Glomerular endothelial cell (primary cell): ENCODE data around the gene CAMTA2. TPM values are rescaled to one million over a fixed set of nuclear protein-coding genes. Genes with fewer than 3 reads are reported as not detected.

ENCODE experiments used
- DNase-seq: peaks from one replicate; pipeline ENCODE4 v3.0.0-alpha.2; 2011; ENCODE audit warnings: low read depth, low spot score; ENCODE audit errors: extremely low read depth
- total RNA-seq: library from RNA; depleted of rRNA; stranded (reverse); fragments of >200 nt; gene quantifications from 2 replicates; pipeline ENCODE4 v1.2.3, GENCODE V29; 2015

The CAMTA2 gene
- total RNA-seq, 1 donor from 2014 or later, result 35.1 TPM

- DNase-seq, result no peak
Observed at GRCh38 chr17:5000237-5000639, 12.8 kb upstream of the CAMTA2 start.

- no peak for DNase-seq
Observed at GRCh38 chr17:4999430-5000093, 12.1 kb upstream of the CAMTA2 start.

GRCh38 chr17:4998732-4999429 is 11.4 kb upstream of the CAMTA2 start:
- no peak for DNase-seq

- no peak for DNase-seq
Observed at GRCh38 chr17:4998027-4998731, 10.7 kb upstream of the CAMTA2 start.

- DNase-seq, result no peak
Observed at GRCh38 chr17:4997302-4998026, 10.0 kb upstream of the CAMTA2 start, which contains the start of the genes INCA1 and KIF1C. Gene INCA1 (minus strand): TSS chr17:4997522. CDS start chr17:4994437, 3,085 bp downstream. Gene KIF1C (plus strand): TSS chr17:4997950. CDS start chr17:5000247, 2,297 bp downstream.

GRCh38 chr17:4994081-4994595 is 6.7 kb upstream of the CAMTA2 start:
- no peak for DNase-seq

GRCh38 chr17:4987767-4988567 is 492 bp upstream of the CAMTA2 start:
- no peak for DNase-seq

GRCh38 chr17:4986403-4986802 is 1.1 kb downstream of the CAMTA2 start:
- no peak for DNase-seq

GRCh38 chr17:4982305-4982704 is 5.2 kb downstream of the CAMTA2 start:
- no peak for DNase-seq

GRCh38 chr17:4980644-4981216 is 6.7 kb downstream of the CAMTA2 start:
- no peak for DNase-seq

GRCh38 chr17:4978726-4979125 is 8.7 kb downstream of the CAMTA2 start:
- DNase-seq, result no peak

- no peak for DNase-seq
Observed at GRCh38 chr17:4974115-4974670, 13.3 kb downstream of the CAMTA2 start.

GRCh38 chr17:4973256-4974114 is 14.0 kb downstream of the CAMTA2 start:
- DNase-seq, result no peak

GRCh38 chr17:4972752-4973151 is 14.7 kb downstream of the CAMTA2 start:
- DNase-seq, result no peak

- no peak for DNase-seq
Observed at GRCh38 chr17:4972322-4972721, 15.2 kb downstream of the CAMTA2 start.

GRCh38 chr17:4971826-4972225 is 15.6 kb downstream of the CAMTA2 start:
- no peak for DNase-seq

GRCh38 chr17:4970273-4970672 is 17.2 kb downstream of the CAMTA2 start:
- no peak for DNase-seq

GRCh38 chr17:4969551-4970173 is 17.8 kb downstream of the CAMTA2 start:
- no peak for DNase-seq
